CD4-positive, alpha-beta T cell treated with Interleukin-2 at 100 ng/mL for 4 hours (primary cell): ENCODE data around the gene CPLX1.
"Not testable (repeated sequence)": the region's sequence is repeated elsewhere in the genome, so short reads cannot be mapped to it uniquely, and the experiment has no call there.

Experiments
- DNase-seq: peaks from one replicate; pipeline ENCODE4 v3.0.0-alpha.2; 2020; ENCODE audit warnings: low spot score

CPLX1 gene

GRCh38 chr4:819401-820229 is 6.3 kb downstream of the CPLX1 start:
- no peak for DNase-seq

- no peak for DNase-seq
Observed at GRCh38 chr4:818106-818921, 7.6 kb downstream of the CPLX1 start.

GRCh38 chr4:815464-816146 is 10.3 kb downstream of the CPLX1 start:
- DNase-seq: no peak

GRCh38 chr4:814312-814850 is 11.5 kb downstream of the CPLX1 start:
- DNase-seq: no peak

GRCh38 chr4:813900-814299 is 12.0 kb downstream of the CPLX1 start:
- DNase-seq: no peak

- no peak for DNase-seq
Observed at GRCh38 chr4:808860-809570, 16.9 kb downstream of the CPLX1 start.

GRCh38 chr4:807792-808191 is 18.1 kb downstream of the CPLX1 start:
- DNase-seq: no peak

GRCh38 chr4:806979-807378 is 18.9 kb downstream of the CPLX1 start:
- not testable (repeated sequence) for DNase-seq

GRCh38 chr4:804804-805203 is 21.1 kb downstream of the CPLX1 start:
- no peak for DNase-seq

- DNase-seq: no peak
Observed at GRCh38 chr4:803884-804283, 22.0 kb downstream of the CPLX1 start.

- DNase-seq: no peak
Observed at GRCh38 chr4:801436-802124, 24.3 kb downstream of the CPLX1 start.

GRCh38 chr4:797066-797465 is 28.9 kb downstream of the CPLX1 start:
- DNase-seq: no peak

GRCh38 chr4:796206-796605 is 29.7 kb downstream of the CPLX1 start:
- DNase-seq: no peak

GRCh38 chr4:795726-796119 is 30.2 kb downstream of the CPLX1 start:
- DNase-seq: no peak

GRCh38 chr4:794900-795725 is 30.8 kb downstream of the CPLX1 start:
- no peak for DNase-seq

- DNase-seq: no peak
Observed at GRCh38 chr4:793941-794621, 31.8 kb downstream of the CPLX1 start.

GRCh38 chr4:793093-793861 is 32.7 kb downstream of the CPLX1 start:
- DNase-seq: no peak

- DNase-seq: peak; percentile 23
Observed at GRCh38 chr4:792626-793092, 33.3 kb downstream of the CPLX1 start.
